Mucosa of stomach (tissue), 1 donor: ENCODE results near the gene CNBP.
"Not testable (repeated sequence)": the region's sequence is repeated elsewhere in the genome, so short reads cannot be mapped to it uniquely, and the experiment has no call there.

Source experiments
- H3K27me3 ChIP-seq: one replicate; pipeline ENCODE4 v1.7.0; 2013; ENCODE audit warnings: mild to moderate bottlenecking, low read length; ENCODE audit not compliant: control insufficient read depth, insufficient read depth
- H3K36me3 ChIP-seq: one replicate; pipeline ENCODE4 v1.7.0; 2013; ENCODE audit warnings: low read length; ENCODE audit not compliant: control insufficient read depth, insufficient read depth
- H3K4me1 ChIP-seq: one replicate; pipeline ENCODE4 v1.7.0; 2013; ENCODE audit warnings: mild to moderate bottlenecking, low read length; ENCODE audit not compliant: control insufficient read depth, insufficient read depth
- H3K4me3 ChIP-seq: one replicate; pipeline ENCODE4 v1.7.0; 2013; ENCODE audit warnings: low read length
- H3K9ac ChIP-seq: one replicate; pipeline ENCODE4 v1.7.0; 2013; ENCODE audit warnings: mild to moderate bottlenecking, low read length, moderate library complexity
- H3K9me3 ChIP-seq: one replicate; pipeline ENCODE4 v1.7.0; 2013; ENCODE audit warnings: mild to moderate bottlenecking, low read length, moderate library complexity; ENCODE audit not compliant: control insufficient read depth
- donor health status: Pancreatic carcinoma.

Gene CNBP

DNA sequence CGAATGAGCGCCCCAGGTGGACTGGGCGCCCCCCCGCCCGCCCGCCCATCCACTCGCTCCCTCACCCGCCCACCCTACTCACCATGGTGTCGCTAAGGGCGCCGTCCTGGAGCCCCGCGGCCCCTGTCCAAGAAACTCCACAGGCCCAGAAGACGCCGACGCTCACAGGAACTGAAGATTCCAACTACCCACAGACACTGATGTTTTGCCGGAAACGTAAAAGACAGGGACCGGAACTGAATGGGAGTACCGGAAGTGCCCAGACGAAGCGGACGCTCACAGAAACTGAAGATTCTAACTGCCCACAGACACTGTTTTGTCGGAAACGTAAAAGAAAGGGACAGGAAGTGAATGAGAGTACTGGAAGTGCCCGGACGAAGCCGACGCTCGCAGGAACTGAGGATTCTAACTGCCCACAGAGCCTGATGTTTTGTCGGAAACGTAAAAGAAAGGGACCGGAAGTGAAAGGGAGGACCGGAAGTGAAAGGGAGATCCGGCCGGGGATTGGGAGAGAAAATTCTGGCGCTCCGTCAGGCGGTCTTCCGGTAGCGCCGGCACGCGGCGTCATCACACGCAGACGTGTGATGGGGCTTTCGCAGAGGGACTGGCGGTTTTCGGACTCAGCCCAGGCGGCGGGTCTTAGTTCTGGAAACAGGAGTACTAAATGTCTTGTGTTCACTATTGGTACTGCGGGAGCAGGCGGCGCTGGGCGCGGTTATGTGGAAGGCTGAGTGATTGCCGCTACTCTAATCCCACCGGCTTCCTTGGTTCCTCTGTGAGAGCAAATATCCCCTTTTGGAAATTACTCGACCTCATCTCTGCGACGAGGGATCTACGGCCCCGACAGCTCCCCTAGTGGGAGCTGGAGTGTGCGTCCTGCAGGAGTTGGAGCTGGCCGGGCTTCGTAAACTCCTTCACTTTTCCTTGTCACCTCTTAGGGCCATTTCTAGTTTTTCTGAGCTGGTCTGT, 22.5 kb downstream of the CNBP start, which contains the start of gene ISY1:
ISY1 (minus strand) TSS at position 173 of the 969 bp plus-strand sequence; CDS start at position 85, 88 bp downstream.
- H3K27me3 ChIP-seq: no peaks in the 10 kb centered on the region
- H3K9me3 ChIP-seq: no peaks in the 10 kb centered on the region
- H3K4me1 ChIP-seq: peaks cover 18% of the 10 kb centered on the region
- H3K4me3 ChIP-seq: peak within 1 kb of the TSS; percentile 98
- H3K36me3 ChIP-seq: peaks cover under 1% of the 10 kb centered on the region
- peak within 1 kb of the TSS; percentile 92 for H3K9ac ChIP-seq

DNA sequence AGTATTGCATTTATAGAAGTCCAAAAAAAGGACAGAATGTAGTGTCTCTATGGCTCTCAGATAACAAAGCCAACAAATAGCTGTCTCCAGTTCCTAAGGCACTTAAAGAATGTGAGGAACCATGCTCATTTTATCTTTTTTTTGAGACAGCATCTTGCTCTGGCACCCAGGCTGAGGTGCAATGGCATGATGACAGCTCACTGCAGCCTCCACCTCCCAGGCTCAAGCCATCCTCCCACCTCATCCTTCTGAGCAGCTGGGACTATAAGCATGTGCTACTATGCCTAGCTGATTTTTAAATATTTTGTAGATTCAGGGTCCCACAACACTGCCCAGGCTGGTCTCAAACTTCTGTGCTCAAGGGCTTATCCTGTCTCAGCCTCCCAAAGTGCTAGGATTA, 38.9 kb downstream of the CNBP start:
- Histone ChIP-seq H3K36me3 (no peaks in the 10 kb centered on the region), H3K9me3 (no peaks in the 10 kb centered on the region), H3K9ac (no peak overlapping the region), H3K4me3 (no peak overlapping the region), H3K27me3 (no peaks in the 10 kb centered on the region), H3K4me1 (no peaks in the 10 kb centered on the region)

DNA sequence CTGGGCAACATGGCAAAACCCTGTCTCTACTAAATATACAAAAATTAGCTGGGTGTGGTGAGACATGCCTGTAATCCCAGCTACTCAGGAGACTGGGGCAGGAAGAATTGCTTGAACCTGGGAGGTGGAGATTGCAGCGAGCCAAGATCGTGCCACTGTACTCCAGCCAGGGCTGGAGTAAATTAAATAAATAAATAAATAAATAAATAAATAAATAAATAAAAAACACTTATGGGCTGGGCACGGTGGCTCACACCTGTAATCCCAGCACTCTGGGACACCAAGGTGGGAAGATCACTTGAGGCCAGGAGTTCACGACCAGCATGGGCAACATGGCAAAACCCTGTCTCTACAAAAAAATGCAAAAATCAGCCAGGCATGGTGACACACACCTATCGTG, 42.7 kb downstream of the CNBP start:
- not testable (repeated sequence) for H3K36me3 ChIP-seq, H3K9ac ChIP-seq, H3K4me1 ChIP-seq

DNA sequence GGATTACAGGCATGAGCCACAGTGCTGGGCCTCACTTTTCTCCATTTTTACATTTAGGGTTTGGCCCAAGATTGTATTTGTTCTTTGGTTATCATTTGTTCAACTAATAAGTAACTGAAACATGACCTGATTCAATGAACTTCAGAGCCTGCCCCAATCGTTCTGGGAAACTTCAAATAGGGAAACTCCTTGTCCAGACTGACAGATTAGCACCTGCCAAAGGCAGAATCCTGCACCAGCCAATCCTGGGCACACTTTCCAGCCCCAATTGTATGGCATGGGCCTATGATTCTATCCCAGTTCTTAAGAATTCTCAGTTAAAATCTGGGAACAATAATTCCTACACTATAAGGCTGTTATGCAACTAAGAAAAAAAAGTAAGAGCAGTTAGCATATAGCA, 43.8 kb downstream of the CNBP start:
- Histone ChIP-seq H3K36me3 (no peaks in the 10 kb centered on the region), H3K9ac (no peak overlapping the region), H3K4me3 (no peak overlapping the region), H3K27me3 (no peaks in the 10 kb centered on the region), H3K9me3 (no peaks in the 10 kb centered on the region), H3K4me1 (no peaks in the 10 kb centered on the region)

More for the DNA sequence above, 42.7 kb downstream of the CNBP start:
- not testable (repeated sequence) for H3K4me3 ChIP-seq, H3K9me3 ChIP-seq, H3K27me3 ChIP-seq

DNA sequence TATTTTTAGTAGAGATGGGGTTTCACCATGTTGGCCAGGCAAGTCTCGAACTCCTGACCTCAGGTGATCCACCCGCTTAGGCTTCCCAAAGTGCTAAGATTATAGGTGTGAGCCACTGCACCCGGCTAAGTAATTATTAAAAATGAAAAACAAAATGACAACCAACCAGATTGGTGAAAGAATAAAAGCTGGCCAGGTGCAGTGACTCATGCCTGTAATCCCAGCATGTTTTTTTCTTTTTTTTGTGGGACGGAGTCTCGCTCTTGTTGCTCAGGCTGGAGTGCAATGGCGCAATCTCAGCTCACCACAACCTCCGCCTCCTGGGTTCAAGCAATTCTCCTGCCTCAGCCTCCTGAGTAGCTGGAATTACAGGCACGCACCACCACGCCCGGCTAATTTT, 47.4 kb downstream of the CNBP start:
- H3K9ac ChIP-seq, H3K36me3 ChIP-seq, H3K4me1 ChIP-seq, H3K27me3 ChIP-seq, H3K4me3 ChIP-seq, H3K9me3 ChIP-seq: not testable (repeated sequence)

DNA sequence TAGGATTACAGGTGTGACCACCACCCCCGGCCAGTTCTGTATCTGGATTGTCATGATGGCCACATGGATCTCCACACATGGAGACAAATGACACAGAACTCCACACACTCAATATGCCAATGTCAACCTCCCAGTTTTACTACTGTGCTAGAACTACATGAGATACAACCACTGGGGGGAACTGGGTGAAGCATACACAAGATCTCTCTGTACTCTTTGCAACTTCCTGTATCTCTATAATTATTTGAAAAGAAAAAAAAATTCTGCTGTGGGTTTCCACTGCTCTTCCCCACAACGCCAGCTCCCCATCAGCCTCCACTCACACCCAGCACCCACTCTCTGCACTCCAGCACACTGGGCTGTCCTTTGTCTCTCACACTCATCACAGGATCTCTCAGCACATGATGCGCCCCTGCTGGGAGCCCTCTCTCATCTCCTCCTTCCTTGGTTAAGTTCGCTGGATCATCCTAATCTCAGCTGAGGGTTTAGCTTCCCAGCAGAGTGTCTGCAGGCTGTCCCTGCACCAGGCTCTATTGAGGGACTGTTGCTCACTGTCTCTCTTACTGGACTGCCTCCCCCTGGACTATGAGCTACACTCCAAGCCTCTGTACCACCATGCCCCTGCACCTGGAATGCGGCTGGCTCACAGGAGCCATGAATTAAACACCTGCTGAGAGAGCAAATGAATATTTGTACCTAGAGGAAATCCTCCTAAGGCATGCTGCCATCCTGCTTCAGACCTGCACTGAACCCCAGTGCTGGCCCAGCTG, 51.4 kb downstream of the CNBP start:
- no peaks in the 10 kb centered on the region for H3K4me1 ChIP-seq
- H3K36me3 ChIP-seq: peaks cover 14% of the 10 kb centered on the region
- H3K27me3 ChIP-seq: no peaks in the 10 kb centered on the region
- H3K4me3 ChIP-seq: no peak overlapping the region
- no peak overlapping the region for H3K9ac ChIP-seq
- no peaks in the 10 kb centered on the region for H3K9me3 ChIP-seq

DNA sequence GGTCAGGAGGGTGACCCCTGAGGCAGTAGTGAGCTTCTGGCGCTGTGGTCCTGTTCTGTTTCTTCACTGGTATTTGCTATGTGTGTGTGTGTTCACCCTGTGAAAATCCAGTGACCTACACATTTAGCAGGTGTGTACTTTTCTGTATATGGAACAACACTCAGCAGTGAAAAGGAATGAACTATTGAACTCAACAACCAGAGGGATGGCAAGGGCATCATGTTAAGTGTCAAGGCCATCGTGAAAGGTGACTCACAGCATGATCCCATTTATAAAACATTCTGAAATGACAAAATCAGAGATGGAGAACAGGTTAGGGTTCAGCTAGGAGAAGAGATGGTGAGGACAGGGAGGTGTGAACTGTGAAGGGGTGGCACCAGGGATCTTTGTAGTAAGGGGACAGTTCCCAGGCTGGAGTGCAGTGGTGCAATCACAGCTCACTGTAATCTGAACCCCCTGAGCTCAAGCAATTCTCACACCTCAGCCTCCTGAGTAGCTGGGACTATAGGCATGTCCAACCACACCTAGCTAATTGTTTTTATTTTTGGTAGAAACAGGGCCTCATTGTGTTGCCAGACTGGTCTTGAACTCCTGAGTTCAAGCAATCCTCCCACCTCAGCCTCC, 52.1 kb downstream of the CNBP start:
- H3K4me3 ChIP-seq: no peak overlapping the region
- H3K9me3 ChIP-seq: no peaks in the 10 kb centered on the region
- H3K4me1 ChIP-seq: no peaks in the 10 kb centered on the region
- no peak overlapping the region for H3K9ac ChIP-seq
- H3K36me3 ChIP-seq: peaks cover 14% of the 10 kb centered on the region
- no peaks in the 10 kb centered on the region for H3K27me3 ChIP-seq

DNA sequence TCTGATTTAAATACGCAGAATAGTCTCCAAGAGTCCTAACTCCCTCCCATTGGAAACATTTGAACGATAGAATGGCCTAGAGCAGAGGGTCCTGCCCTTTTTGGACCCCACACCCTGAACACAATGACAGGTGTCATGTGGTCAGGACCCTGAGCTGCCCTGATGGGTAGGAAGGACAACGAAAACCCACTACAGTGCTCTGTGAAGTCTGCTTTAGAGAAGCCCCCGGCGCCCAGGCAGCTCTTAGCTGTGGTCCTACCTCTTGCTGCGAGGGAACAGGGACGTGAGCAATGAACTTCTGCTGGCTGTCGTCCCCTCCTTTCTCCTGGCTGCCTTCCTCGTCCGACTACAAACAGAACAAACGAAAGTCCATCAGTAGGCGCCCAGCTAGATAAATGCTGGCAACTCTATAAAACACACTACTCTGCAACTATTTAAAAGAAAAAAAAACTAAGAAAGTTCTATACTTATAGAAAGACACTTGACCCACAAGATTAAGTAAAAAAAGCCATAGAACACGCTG, 53.3 kb downstream of the CNBP start:
- no peak overlapping the region for H3K9ac ChIP-seq
- H3K9me3 ChIP-seq: no peaks in the 10 kb centered on the region
- no peaks in the 10 kb centered on the region for H3K4me1 ChIP-seq
- H3K36me3 ChIP-seq: peaks cover 14% of the 10 kb centered on the region
- no peaks in the 10 kb centered on the region for H3K27me3 ChIP-seq
- no peak overlapping the region for H3K4me3 ChIP-seq

DNA sequence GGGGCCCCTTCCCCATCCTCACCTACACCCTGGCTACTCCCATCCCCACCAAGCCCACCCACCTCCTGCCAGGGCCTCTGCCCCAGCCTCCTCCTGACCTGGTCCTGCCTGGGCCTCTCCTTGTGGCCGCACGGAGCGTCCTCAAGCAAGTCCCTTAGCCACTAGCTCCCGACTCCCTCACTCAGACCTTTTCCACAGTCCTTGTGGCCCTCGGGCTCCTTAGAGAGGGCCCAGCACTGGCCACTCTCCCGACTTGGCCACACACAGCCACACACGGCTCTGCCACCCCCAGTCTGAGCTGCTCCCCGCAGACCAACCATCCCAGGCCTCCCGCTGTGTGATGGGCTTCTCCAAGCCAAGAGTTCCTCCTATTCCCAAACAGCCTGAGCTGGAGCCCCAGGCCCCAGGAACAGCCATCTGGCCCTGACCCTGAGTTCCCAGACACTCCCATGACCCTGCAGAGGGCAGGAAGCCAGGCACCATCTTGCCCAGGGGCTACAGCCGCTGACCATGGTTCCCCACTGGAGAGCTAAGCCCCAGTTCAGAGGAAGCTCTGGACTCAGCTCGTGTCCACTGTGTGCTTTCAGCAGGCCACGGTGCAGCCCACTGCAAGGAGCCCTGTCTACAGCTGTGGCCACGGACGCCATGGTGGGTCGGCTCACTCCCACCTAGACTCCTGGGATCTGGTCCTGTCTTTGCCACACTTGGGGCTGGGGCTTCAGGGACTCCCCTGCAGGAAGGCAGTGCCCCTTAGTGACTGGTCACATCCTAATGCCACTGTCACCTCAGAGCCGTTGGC, 55.1 kb downstream of the CNBP start:
- Histone ChIP-seq H3K36me3 (peaks cover 8% of the 10 kb centered on the region), H3K4me3 (no peak overlapping the region), H3K9ac (no peak overlapping the region), H3K27me3 (no peaks in the 10 kb centered on the region), H3K4me1 (peaks cover 2% of the 10 kb centered on the region), H3K9me3 (no peaks in the 10 kb centered on the region)

DNA sequence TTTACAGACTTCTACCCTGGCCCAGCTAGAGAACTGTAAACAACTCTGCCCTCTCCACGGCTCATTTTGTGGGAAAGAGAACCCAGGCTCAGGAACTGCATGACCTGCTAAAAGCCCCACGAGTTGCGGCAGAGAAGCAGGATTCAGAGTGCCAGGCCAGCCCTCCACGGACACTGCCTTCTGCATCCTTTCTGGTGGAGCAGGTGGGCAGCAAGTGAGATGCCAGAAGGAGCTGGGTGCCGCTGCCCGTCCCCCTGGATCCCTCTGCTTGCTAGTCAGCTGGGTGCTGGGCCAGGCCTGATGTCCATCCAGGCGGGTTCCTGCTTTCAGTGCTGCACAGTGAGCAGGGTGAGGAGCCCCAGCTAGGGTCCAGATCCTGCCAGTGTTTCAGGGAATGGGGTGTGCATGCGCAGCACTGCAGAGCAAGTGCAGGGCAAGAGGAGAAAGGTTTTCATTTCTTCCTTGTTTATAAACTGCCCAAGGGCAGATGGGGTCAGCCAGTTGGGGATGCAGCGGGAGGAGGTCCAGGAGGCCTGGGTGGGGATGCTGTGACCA, 56.9 kb downstream of the CNBP start:
- Histone ChIP-seq H3K36me3 (peaks cover 4% of the 10 kb centered on the region), H3K4me1 (peaks cover 15% of the 10 kb centered on the region), H3K9me3 (no peaks in the 10 kb centered on the region), H3K27me3 (no peaks in the 10 kb centered on the region), H3K4me3 (no peak overlapping the region), H3K9ac (no peak overlapping the region)
